Activated T-cell treated with anti-CD3 and anti-CD28 coated beads for 1 hour (primary cell): Measurements from ENCODE around the gene CBX4.

Experiments
- DNase-seq: peaks from one replicate; pipeline ENCODE4 v3.0.0-alpha.2; 2020; ENCODE audit warnings: low read depth

Gene CBX4

DNA sequence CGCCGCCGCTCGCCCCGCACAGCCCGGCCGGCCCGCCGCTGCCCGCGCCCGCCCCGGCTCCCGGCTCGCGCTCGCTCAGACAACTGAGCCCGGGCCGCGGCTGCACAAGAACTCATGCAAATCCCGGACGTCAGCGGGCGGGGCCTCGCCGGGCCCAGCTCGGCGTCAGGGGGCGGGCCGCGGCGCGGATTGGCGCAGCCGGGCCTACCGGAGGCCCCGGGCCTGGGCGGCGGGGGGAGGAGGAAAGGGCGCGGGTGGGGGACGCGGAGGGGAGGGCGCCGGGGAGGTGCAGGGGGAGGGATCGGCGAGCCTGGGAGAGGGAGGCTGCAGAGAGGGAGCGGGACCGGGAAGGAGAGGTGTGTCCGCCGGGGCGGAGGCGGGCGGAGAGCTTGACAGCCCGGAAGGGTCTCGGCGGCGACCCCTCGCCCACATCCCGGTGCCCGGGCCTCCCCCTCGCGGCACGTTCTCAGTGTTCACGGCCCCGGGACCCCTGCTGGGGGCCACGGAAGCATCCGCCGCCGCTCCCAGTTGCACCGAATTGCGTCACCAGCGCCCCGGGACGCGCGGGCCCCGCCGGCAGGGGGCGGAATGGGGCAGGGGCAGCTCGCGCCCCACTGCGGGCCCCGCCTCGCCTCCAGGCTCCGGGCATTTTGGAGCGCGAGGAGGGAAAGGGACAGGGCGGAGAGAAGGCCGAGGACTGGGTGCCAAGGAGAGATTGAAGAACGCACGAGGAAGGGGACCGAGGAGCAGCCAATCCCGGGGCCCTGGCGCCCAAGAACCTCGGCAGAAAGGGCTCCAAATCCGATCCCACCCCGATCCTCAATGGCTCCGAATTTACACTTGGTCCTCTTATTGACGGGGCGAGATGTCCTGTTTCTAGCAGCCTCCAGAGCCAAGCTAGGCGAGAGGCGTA is at the start of gene CBX4:
Gene CBX4, minus strand, starts transcription at position 85 of the 913 bp plus-strand sequence. CDS start 189 bp downstream, outside the sequence.
- peak; percentile 90 for DNase-seq

DNA sequence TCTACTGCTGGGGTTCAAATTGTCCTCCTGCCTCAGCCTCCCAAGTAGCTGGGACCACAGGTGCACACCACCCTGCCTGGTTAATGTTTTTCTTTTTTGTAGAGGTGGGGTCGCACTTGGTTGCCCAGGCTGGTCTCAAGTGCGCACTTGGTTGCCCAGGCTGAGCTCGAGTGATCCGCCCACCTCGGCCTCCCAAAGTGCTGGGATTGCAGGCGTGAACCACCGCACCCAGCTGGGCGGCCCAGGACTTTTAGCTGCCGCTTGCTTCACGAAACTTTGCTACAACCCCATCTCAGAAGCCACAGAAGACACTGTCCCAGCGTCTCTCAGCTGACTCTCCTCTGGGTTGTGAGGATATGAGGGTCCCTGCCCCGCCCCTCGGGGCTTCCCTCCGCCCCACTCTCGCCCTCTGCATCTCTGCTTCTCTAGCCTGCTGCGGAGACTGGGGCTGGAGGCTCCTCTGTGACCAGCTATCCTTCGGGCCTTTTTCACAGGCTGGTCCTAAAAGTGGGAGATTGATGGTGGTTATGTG is 48.8 kb upstream of the CBX4 start:
- no peak for DNase-seq

DNA sequence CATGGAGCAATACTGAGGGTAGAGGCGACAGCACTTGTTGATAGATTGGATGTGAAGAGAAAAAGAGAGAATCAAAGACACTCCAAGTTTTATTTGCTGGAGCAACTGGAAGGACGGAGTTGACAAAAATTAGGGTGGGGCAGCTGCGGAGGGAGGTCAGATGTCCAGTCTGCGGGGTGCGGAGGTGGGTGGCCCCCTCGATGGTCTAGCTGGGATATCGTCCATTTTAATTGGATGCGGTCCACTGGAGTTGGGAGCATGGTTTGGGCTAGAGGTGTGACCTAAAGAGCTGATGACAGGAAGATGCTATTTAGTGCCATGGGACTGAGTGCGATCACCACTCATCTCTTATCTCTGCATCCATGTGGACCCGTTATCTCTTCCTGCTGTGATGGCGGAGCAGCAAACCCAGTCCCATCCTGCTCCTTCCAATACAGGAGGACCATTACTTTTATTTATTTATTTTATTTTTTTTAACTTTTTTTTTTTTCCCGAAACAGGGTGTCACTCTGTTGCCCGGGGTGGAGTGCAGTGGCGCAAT is 48.3 kb upstream of the CBX4 start:
- no peak for DNase-seq

DNA sequence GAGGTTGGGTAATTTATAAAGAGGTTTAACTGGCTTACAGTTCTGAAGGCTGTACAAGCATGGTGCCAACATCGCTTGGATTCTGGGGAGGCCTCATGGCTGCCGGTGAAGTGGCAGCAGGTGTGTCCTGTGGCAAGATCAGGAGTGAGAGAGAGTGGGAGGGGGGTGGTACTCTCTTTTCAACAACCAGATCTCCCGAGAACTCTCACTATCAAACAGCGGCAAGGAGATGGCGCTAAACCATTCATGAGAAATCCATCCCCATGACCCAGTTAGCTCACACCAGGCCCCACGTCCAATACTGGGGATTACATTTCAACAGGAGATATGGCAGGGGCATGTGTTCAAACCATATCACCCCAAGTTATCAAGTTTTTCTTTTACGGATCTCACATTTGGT is 44.0 kb upstream of the CBX4 start:
- DNase-seq, result no peak

DNA sequence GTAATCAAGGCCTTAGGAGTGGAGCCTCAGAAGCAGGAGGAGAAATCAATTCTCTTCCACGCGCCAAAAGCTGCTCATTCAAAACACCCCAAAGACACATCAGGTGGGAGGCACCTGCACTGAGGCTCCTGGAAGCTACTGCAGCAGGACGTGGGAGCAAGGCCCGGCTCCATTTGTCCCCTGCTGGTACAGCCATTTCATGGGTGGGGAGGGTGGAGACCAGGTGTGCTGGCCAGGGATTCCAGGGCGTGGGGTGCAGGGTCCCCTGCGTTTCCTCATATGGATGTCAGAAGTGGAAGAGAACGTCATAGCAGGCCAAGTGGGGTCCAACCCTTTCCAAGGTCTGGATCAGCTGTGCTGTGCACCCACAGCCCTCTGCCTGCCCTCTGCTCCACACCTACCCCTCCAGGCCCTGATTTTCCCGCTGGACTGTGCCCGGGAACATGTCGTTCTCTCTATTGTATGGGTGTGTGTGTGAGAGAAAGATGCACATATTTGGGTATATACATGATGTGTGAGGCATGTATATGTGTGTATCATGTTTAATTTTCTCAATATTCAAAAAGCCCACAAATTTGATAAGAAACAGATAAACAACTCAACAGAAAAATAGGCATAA is 39.2 kb upstream of the CBX4 start:
- DNase-seq, result no peak

DNA sequence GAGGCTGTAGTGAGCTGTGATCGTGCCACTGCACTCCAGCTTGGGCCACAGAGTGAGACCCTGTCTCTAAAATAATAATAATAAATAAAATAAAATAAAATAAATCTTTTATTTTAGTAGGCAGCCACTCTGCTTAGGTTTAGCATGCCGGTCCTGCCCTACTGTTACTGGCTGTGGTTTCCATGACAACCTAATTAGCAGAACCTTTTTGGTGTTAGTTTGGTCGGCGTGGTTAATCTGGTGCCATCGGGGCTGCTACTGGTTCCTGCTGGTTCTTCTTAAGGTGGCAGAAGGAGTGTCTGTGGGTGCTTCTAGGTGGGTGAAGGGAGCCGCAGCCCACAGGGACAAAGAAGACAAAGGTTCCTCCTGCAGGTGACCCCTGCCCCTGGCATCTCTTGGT is 37.8 kb upstream of the CBX4 start:
- no peak for DNase-seq

DNA sequence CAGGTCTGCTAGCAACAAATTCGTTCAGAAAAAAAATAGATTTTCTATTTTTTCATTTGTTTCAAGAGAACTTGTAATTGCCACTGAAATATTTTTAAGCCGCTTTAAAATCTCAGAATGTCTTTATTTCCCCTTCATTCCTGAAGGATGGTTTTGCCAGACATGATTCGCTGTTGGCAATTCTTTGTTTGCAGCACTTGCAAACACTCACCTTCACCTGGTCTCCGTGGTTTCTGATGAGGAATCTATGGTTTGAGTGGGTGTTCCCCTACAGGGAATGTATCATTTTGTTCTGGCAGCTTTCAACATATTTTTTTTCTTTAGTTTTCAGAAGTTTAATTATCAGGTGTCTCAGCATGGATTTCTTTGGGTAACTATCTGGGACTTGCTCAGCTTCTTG is 36.3 kb upstream of the CBX4 start:
- no peak for DNase-seq

DNA sequence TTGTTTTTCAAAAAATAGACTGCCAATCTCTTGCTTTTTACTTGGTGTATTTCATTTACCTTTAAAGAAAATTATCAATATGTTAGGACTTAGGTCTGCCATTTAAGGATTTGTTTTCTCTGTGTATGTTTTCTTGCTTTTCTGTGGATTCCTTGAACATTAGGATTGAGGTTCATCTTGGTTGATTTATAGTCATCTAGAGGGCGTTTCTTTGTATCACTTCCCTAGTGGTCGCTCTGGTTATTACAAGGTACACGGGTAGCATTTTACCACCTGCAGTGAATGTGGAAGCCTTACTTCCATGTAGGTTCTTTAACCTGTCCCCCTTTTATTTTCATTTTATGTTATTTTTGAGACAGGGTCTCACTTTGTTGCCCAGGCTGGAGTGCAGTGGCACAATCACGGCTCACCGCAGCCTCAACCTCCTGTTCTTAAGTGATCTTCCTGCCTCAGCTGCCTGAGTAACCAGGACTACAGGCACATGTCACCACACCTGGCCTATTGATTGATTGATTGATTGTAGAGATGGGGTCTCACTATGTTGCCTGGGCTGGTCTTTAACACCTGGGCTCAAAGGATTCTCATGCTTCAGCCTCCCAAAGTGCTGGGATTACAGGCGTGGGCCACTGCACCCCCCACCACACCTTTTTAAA is 35.2 kb upstream of the CBX4 start:
- DNase-seq, result no peak

DNA sequence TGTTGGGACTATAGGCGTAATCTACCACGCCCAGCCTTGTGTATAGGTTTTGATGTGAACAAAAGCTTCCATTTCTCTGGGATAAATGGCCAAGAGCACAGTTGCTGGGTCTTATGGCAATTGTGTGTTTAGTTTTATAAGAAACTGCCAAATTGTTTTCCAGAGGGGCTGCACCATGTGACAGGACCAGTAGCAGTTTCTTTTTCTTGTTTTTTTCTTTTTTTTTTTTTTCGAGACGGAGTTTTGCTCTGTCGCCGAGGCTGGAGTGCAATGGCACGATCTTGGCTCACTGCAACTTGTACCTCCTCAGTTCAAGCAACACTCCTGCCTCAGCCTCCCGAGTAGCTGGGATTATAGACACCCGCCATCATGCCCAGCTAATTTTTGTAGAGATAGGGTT is 34.3 kb upstream of the CBX4 start:
- no peak for DNase-seq

DNA sequence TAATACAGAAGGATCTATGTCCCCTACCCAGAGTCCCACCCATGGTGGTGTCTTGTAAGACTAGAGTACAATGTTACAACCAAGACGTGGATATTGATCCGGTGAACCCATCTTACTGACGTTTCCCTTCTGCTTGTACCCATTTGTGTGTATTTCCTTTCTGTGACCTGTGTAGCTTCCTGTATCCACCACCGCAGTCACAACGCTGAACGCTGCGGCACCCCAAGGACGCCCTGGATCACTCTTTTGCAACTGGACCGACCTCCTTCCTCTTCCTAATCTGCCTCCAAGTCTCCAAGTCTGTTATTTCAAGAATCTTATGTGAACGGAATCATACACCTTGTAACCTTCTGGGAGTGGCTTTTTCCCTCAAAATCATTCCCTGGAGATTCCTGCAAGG is 33.5 kb upstream of the CBX4 start:
- DNase-seq, result no peak

DNA sequence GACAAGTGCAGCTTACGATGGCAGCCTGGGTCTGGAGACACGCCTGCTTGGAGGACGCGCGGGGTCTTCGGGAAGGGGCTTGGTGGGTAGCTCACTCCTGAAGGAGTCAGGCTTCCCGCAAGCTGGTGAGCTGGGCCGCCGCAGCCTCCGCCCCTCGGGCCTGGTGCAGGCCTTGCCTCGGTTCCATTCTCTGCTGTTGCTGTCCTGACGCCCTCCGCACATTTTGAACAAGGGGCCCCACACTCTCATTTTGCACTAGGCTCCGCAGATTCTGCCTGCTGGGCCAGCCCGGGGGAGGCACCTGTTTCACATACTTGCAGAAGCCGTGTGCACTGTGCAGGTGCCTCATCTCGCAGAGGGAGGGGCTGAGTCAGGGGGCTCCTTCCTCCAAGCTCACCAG is 31.9 kb upstream of the CBX4 start:
- no peak for DNase-seq

DNA sequence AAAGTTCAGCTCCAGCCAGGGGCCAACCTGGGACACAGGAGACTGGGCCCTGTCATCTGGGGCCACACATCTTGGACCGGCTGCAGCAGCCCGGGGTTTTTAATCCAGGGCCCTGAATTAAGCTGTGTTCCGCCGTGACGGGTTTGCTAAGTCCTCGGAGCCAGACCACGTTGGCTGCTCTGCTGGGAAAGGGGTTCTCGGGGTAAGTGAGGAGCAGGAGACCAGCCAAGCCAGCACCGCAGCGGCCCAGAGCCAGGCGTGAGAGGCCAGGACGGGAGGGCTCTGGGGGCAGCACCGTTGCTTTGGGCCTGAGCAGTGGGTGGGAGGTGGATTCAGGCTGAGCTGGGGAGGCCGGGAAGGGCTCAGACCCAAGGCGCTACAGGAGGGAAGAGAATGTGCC is 31.3 kb upstream of the CBX4 start:
- no peak for DNase-seq

DNA sequence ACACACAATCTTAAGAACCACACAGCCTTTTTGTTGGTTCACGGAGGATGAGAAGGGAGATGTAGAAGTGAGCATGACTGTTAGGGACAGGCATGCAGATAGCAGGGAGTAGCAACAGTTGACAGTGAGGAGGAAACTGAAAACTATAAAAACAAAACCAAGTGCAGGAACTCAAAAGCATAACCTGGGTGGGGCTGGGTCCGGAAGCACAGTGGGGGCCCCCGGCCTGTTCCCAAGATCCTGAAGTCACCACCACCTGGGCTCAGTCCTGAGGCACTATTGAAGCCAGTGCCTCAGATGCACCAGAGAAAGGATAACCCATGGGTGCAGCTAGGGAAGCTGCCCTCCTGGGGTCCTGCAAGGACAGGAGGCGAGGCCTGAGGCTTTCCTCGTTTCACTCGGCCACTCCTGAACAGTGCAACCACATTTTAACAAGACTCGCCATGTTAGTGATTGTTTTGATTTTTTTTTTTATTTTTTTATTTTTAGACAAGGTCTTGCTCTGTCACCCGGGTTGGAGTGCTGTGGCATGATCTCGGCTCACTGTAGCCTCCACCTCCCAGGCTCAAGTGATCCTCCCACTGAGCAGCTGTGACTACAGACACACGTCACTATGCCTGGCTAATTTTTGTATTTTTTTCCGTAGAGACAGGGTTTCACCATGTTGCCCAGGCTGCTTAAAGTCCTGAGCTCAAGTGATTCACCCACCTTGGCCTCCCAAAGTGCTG is 27.7 kb upstream of the CBX4 start:
- DNase-seq, result no peak

DNA sequence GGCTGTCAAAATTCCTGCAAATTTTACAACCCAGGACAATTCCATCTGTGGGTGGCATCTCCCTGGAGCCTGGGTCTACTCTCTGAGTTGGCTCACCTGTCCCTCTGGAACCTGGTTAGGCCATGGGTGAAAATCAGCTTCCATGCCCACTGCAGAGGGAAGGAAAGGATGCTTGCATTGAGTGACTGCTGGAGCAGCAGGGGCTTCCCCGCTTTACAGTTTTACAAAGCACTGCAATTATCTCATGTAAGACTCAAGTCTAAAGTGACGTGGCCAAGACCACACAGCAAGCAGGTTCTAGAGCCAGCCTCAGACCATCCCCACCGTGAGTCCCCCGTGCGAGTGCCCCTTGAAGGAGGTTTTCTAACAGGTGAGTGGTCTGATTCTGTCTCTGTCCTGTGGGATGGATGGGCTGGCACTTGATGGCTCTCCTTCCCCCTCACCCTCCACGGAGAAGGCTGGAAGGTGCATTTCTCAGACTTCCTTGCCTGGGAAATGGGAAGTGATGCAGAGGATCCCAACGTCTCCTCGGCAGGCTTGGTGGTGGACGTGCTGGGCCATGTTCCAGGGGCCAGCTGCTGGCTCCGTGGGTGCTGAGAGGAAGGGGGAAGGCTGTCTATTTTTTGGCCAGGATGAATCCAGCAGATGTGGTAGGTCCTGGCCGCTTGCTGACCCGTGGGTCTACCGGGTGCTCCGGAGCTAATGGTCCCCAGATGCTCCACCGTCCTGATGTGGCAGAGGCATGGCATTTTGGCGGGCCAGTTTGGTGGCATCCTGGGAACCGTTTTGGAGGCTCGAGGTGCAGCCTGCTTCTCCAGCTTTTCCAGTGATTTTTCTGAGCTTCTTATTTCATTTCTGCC is 26.3 kb upstream of the CBX4 start:
- DNase-seq, result no peak

DNA sequence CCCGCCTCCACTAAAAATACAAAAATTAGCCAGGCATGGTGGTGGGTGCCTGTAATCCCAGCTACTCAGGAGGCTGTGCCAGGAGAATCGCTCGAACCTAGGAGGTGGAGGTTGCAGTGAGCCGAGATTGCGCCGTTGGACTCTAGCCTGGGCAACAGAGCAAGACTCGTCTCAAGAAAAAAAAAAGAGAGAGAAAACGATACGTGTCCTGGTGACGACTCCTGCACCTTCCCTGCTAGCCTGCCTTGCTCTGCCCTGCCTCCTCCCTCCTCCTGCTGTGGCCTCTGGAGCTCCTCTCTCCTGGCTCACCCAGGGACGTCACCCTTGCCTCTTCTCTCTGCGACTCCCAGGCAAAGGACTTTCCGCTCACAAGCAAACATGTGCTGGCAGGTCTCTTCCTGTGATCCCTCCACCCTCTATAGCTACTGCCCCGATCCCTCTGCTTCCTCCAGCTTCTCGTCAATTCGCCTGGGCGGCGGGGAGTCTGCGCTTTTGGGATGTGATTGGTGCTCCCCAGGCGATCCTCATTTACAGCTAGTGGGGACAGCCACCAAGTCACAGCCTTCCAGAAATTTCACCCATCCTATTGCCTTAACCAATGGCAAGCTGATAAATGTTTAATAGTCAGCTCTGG is 25.5 kb upstream of the CBX4 start:
- no peak for DNase-seq

DNA sequence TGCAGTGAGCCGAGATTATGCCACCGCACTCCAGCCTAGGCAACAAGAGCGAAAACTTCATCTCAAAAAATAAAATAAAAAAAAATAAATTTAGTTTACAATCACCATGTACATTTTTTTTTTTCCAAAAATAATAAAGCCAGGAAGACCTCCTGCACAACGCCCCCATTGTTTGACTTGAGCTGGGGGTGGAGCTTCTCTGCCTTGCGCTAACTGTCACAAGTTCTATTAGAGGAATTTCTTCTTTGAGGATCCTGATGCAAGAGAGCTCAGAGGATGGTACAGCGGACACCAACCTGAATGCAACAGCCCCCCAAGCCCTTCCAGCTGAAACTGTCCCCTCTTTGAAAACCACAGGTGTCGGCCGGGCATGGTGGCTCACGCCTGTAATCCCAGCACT is 24.9 kb upstream of the CBX4 start:
- no peak for DNase-seq

DNA sequence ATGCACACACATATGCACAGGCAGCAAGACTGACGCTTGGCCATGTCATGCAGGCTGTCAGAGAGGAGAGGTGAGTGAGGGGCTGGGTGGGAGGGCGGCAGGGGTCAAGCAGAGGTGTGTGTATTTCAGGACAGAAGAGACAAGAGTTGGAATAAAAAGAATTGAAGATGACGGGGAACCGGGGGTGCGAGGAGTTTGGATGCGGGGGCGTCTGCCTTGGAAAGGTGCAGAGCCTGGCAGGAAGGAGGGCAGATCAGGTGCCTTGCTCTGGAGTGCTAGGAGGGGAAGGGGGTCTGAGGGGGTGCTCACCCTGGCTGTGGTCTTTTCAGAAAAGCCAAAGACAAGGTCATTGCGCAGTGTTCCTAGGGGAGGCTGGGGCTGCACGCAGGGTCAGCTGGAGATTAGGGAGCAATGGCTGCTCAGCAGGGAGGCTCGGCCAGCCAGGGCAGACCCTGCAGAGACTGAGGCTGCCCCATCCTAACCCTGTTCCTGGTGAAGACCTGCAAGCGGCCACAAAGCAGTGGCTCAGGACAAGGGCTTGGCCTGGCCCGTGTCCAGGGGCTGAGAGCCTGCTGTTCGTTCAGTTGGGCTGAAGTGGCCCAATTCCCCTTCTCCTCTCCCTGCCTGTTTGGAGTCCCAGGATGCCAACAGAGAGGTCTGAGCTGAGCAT is 23.7 kb upstream of the CBX4 start:
- DNase-seq, result no peak

DNA sequence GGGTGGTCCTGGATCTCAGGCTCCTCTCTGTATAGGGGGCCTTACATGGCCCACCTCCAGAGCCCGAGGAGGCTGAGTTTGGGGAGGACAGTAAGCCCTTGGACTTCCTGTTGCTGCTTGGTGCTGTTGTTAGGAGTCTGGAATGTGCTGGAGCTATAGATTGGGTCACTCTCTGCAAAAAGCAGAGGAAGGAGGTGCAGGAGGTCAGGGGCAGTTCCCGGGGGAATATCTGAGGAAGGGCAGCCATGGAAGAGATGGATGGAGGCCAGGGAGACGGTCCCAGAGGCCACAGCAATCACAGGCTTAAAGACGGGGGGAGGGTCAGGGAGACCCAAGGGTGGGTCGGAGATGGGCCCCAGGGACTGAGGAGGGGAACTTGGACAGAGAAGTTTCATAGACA is 23.0 kb upstream of the CBX4 start:
- no peak for DNase-seq

DNA sequence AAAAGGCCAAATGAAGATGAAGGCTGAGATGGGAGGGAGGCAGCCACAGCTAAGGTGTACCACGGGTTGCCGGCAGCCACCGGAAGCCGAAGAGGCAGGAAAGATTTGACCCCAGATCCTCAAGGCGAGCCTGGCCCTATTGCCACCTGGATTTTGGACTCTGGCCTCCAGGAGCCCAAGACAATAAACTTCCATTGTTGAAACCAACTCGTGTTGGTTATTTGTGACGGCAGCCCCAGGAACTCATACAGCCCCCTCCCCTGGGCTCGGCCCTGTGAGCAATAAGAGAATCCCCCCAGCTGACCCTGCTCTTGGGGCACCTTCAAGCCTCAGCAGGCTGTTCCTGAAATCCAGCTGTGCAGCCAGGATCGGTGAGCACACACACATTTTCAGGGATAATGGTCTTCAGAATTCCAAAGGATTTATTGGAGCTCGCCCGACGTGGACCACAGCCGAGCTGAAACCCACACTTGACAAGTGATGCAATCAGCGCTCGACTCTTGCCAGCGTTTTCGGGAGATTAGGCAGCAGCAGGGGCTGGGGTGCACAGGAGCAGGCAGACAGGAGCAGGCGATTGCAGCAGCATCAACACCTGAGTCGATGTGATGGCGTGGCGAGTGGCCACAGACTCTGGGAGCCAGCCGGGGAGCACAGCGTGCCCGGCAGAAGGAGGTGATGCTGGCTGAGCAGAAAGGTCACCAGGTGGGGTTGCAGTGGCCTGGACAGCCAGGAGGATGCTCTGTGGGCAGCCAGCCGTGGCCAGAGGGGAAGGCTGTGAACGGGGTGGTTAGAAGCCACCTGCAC is 22.4 kb upstream of the CBX4 start:
- DNase-seq, result no peak
